Esophagus squamous epithelium (tissue), 4 donors: ENCODE measurements around the gene PPP3CA.

Source experiments
- POLR2A ChIP-seq, 4 donors: fragments of 450-650 bp; IDR thresholded peaks; one replicate each; pipeline ENCODE4 v1.6.1; 2017; ENCODE audit warnings: antibody characterized with exemption in 4 of 4, mild to moderate bottlenecking in 4 of 4, moderate library complexity in 3 of 4
- TF ChIP-seq, protein P1 (sequence below), 6 experiments: fragments of 450-650 bp in 4 of 6; fragments of 200-600 bp in 2 of 6; sonication (generic) in 2 of 6; IDR thresholded peaks; one replicate each; pipeline ENCODE4 v1.5.1; 2016 to 2019; ENCODE audit warnings: antibody characterized with exemption in 6 of 6, mild to moderate bottlenecking in 4 of 6, moderate library complexity in 4 of 6

DNA sequence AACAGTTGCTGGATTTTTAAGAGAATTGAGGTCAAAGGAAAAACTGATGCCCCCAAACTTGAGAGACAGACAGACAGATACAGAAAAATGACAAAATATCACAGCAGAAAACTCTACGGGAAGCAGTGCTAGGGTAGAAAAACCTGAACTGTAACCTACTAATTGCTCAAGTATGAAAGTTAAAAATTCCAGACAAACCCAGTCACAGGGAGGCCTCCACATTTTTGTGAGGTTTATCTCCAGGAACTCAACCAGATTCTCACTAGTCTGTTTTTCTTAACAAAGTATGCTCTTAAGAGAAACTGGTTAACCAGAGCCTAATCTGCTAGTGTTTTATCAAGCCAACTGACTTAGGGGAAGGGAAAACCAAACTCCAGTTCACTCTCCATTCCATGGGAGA lies 19.9 kb upstream of the PPP3CA start:
- TF ChIP-seq, protein P1, sequence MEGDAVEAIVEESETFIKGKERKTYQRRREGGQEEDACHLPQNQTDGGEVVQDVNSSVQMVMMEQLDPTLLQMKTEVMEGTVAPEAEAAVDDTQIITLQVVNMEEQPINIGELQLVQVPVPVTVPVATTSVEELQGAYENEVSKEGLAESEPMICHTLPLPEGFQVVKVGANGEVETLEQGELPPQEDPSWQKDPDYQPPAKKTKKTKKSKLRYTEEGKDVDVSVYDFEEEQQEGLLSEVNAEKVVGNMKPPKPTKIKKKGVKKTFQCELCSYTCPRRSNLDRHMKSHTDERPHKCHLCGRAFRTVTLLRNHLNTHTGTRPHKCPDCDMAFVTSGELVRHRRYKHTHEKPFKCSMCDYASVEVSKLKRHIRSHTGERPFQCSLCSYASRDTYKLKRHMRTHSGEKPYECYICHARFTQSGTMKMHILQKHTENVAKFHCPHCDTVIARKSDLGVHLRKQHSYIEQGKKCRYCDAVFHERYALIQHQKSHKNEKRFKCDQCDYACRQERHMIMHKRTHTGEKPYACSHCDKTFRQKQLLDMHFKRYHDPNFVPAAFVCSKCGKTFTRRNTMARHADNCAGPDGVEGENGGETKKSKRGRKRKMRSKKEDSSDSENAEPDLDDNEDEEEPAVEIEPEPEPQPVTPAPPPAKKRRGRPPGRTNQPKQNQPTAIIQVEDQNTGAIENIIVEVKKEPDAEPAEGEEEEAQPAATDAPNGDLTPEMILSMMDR (IDR thresholded peaks at IDR 0.05), result no peak
- TF ChIP-seq POLR2A (IDR thresholded peaks at IDR 0.05), result no peak
